ENCODE measurements around the gene LHFPL3. TPM values are rescaled to one million over a fixed set of nuclear protein-coding genes. Genes with fewer than 3 reads are reported as not detected.

The LHFPL3 gene
- total RNA-seq, 1 experiment from 2014 or later: not detected

GRCh38 chr7:104852386-104852785, 524.0 kb downstream of the LHFPL3 start:
- no peak overlapping the region for H3K4me2 ChIP-seq (ENCODE audit: insufficient read depth, insufficient read length, low read length)
- no peak overlapping the region for H3K27ac ChIP-seq (ENCODE audit: insufficient read length, low read depth, low read length)
- H3K56ac ChIP-seq (ENCODE audit: insufficient read length, low read depth, low read length): no peak overlapping the region
- no peak overlapping the region; a peak in 1 of 7 replicates for H3K27ac Mint-ChIP-seq
- no peaks in the 10 kb centered on the region for H3K79me1 ChIP-seq (ENCODE audit: insufficient read depth, low read depth, low read length, poor library complexity, severe bottlenecking)
- H3K9ac ChIP-seq (ENCODE audit: extremely low read depth, insufficient read length, low read length): no peak overlapping the region
- no peaks in the 10 kb centered on the region for H3K23me2 ChIP-seq (ENCODE audit: insufficient read length, low read depth, low read length, poor library complexity, severe bottlenecking)
- no peaks in the 10 kb centered on the region for H3K36me3 Mint-ChIP-seq (ENCODE audit: insufficient read depth in 1 of 3, low read depth in 3 of 3)
- no peak overlapping the region for H2BK15ac ChIP-seq (ENCODE audit: low read depth, low read length)
- no peak overlapping the region for H2BK12ac ChIP-seq (ENCODE audit: insufficient read length, low read depth, low read length)
- no peak overlapping the region for H3K14ac ChIP-seq (ENCODE audit: insufficient read depth, low read length)
- no peaks in the 10 kb centered on the region for H4K20me1 ChIP-seq (ENCODE audit: control insufficient read depth, insufficient read depth, insufficient read length)
- H3K4me3 Mint-ChIP-seq: no peak overlapping the region
- no peaks in the 10 kb centered on the region for H3K79me2 ChIP-seq (ENCODE audit: insufficient read depth, low read length)
- no peak overlapping the region for H2BK20ac ChIP-seq (ENCODE audit: low read depth, low read length, poor library complexity, severe bottlenecking)
- no peak for TF ChIP-seq CTCF (conservative IDR thresholded peaks at IDR 0.05)
- no peak overlapping the region for H2AFZ ChIP-seq (ENCODE audit: low read length)
- H3K4me1 ChIP-seq (ENCODE audit: insufficient read depth, low read length): no peaks in the 10 kb centered on the region
- H4K91ac ChIP-seq (ENCODE audit: insufficient read length, low read depth, low read length): no peak overlapping the region
- peaks cover 2% of the 10 kb centered on the region; the same call in 1 of the 2 replicates for H3K27me3 Mint-ChIP-seq (ENCODE audit: low read depth)
- H4K5ac ChIP-seq (ENCODE audit: insufficient read length, low read depth, low read length): no peak overlapping the region
- no peaks in the 10 kb centered on the region for H3K27me3 ChIP-seq (ENCODE audit: insufficient read depth, low read length)
- no peak overlapping the region for H2BK120ac ChIP-seq (ENCODE audit: low read depth, low read length, poor library complexity, severe bottlenecking)
- WGBS (ENCODE audit: extremely low coverage, insufficient read length, low lambda C conversion rate): no CpG with 5 or more reads among the region's 1 CpG
- H3K18ac ChIP-seq (ENCODE audit: insufficient read length, low read depth, low read length): no peak overlapping the region
- no peak overlapping the region for H3T11ph ChIP-seq (ENCODE audit: low read length)
- H3K4me1 Mint-ChIP-seq: no peaks in the 10 kb centered on the region; a peak in 1 of 4 replicates
- no peak overlapping the region for H3K4ac ChIP-seq (ENCODE audit: low read depth, low read length)
- no peak for DNase-seq
- no peak overlapping the region for H2BK5ac ChIP-seq (ENCODE audit: insufficient read length, low read length)
- H2AK5ac ChIP-seq (ENCODE audit: insufficient read length, low read length): no peak overlapping the region
- H3K9me3 Mint-ChIP-seq: no peaks in the 10 kb centered on the region
- H4K8ac ChIP-seq (replicated peaks; ENCODE audit: insufficient read length, low read depth, low read length): no peak overlapping the region
- no peaks in the 10 kb centered on the region for H3K9me3 ChIP-seq (ENCODE audit: control insufficient read depth, low read depth, low read length)
- no peak overlapping the region for H3K23ac ChIP-seq (ENCODE audit: insufficient read length, low read depth, low read length)
